Measurements from ENCODE around the gene PDE3A. TPM values are rescaled to one million over a fixed set of nuclear protein-coding genes. Genes with fewer than 3 reads are reported as not detected.
A peak's percentile ranks its signal among the peaks of the same experiment; 100 is the strongest.

Gene PDE3A
- total RNA-seq, 1 donor from 2014 or later: 12.0 TPM

GRCh38 chr12:20625531-20625930 lies 257.2 kb downstream of the PDE3A start:
- Mint-ChIP-seq H3K4me3 (no peak overlapping the region), H3K4me1 (peaks cover 15% of the 10 kb centered on the region), H3K9me3 (peaks cover 9% of the 10 kb centered on the region), H3K27ac (no peak overlapping the region), H3K36me3 (peaks cover 11% of the 10 kb centered on the region), H3K27me3 (ENCODE audit: low read depth) (no peaks in the 10 kb centered on the region)
- TF ChIP-seq CTCF (IDR thresholded peaks at IDR 0.05; ENCODE audit: unreplicated experiment): no peak
- no peak for DNase-seq (ENCODE audit: low spot score in 2 of 2, unreplicated experiment in 2 of 2)

- TF ChIP-seq CTCF (IDR thresholded peaks at IDR 0.05; ENCODE audit: unreplicated experiment): no peak
- no peak for DNase-seq (ENCODE audit: low spot score in 2 of 2, unreplicated experiment in 2 of 2)
- Mint-ChIP-seq H3K4me3 (no peak overlapping the region), H3K36me3 (peaks cover 8% of the 10 kb centered on the region), H3K27ac (no peak overlapping the region), H3K27me3 (ENCODE audit: low read depth) (no peaks in the 10 kb centered on the region), H3K4me1 (peaks cover 15% of the 10 kb centered on the region), H3K9me3 (peaks cover 6% of the 10 kb centered on the region)
Measured at GRCh38 chr12:20627001-20627588, 258.8 kb downstream of the PDE3A start.

- Mint-ChIP-seq H3K27ac (peak overlapping the region; percentile 22), H3K9me3 (peaks cover under 1% of the 10 kb centered on the region), H3K36me3 (no peaks in the 10 kb centered on the region), H3K4me3 (no peak overlapping the region), H3K27me3 (ENCODE audit: low read depth) (no peaks in the 10 kb centered on the region), H3K4me1 (peaks cover 15% of the 10 kb centered on the region)
- no peak for TF ChIP-seq CTCF (IDR thresholded peaks at IDR 0.05; ENCODE audit: unreplicated experiment)
- no peak for DNase-seq (ENCODE audit: low spot score in 2 of 2, unreplicated experiment in 2 of 2)
Measured at GRCh38 chr12:20628226-20628787, 260.0 kb downstream of the PDE3A start.

GRCh38 chr12:20628999-20629398 lies 260.7 kb downstream of the PDE3A start:
- Mint-ChIP-seq H3K4me1 (peaks cover 15% of the 10 kb centered on the region), H3K9me3 (no peaks in the 10 kb centered on the region), H3K27me3 (ENCODE audit: low read depth) (no peaks in the 10 kb centered on the region), H3K4me3 (no peak overlapping the region), H3K27ac (no peak overlapping the region), H3K36me3 (no peaks in the 10 kb centered on the region)
- DNase-seq (ENCODE audit: low spot score in 2 of 2, unreplicated experiment in 2 of 2): no peak
- no peak for TF ChIP-seq CTCF (IDR thresholded peaks at IDR 0.05; ENCODE audit: unreplicated experiment)

- TF ChIP-seq CTCF (IDR thresholded peaks at IDR 0.05; ENCODE audit: unreplicated experiment): no peak
- no peaks in the 10 kb centered on the region for H3K9me3 Mint-ChIP-seq
- peaks cover 15% of the 10 kb centered on the region for H3K4me1 Mint-ChIP-seq
- DNase-seq (ENCODE audit: low spot score in 2 of 2, unreplicated experiment in 2 of 2): no peak
- H3K4me3 Mint-ChIP-seq: no peak overlapping the region
- peaks cover under 1% of the 10 kb centered on the region for H3K36me3 Mint-ChIP-seq
- no peak overlapping the region for H3K27ac Mint-ChIP-seq
- no peaks in the 10 kb centered on the region for H3K27me3 Mint-ChIP-seq (ENCODE audit: low read depth)
Measured at GRCh38 chr12:20629414-20630156, 261.2 kb downstream of the PDE3A start.

Measured in mesothelial cell of epicardium (in vitro differentiated cells).